Measurements from ENCODE around the gene CYB5R3.

DNA sequence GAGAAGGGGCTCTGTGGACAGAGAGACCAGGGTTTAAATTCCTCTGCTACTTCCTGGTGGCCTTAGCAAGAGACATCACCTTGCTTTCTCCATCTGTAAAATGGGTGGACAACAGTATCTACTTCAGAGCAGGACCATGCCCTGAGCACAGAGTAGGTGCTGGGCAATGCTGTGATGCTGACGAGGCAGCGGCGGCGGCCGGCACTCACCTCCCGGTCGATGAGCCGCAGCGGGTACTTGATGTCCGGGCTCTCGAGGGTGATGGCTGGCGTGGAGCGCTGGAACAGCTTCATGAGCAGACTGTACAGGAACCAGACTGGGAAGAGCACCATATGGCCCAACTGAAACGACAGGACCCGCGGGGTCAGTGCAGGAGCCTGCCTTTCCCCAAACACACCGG, 12.7 kb downstream of the CYB5R3 start:
- TF ChIP-seq, protein P1, sequence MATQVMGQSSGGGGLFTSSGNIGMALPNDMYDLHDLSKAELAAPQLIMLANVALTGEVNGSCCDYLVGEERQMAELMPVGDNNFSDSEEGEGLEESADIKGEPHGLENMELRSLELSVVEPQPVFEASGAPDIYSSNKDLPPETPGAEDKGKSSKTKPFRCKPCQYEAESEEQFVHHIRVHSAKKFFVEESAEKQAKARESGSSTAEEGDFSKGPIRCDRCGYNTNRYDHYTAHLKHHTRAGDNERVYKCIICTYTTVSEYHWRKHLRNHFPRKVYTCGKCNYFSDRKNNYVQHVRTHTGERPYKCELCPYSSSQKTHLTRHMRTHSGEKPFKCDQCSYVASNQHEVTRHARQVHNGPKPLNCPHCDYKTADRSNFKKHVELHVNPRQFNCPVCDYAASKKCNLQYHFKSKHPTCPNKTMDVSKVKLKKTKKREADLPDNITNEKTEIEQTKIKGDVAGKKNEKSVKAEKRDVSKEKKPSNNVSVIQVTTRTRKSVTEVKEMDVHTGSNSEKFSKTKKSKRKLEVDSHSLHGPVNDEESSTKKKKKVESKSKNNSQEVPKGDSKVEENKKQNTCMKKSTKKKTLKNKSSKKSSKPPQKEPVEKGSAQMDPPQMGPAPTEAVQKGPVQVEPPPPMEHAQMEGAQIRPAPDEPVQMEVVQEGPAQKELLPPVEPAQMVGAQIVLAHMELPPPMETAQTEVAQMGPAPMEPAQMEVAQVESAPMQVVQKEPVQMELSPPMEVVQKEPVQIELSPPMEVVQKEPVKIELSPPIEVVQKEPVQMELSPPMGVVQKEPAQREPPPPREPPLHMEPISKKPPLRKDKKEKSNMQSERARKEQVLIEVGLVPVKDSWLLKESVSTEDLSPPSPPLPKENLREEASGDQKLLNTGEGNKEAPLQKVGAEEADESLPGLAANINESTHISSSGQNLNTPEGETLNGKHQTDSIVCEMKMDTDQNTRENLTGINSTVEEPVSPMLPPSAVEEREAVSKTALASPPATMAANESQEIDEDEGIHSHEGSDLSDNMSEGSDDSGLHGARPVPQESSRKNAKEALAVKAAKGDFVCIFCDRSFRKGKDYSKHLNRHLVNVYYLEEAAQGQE (IDR thresholded peaks at IDR 0.05; ENCODE audit: low read depth), result no peak
- TF ChIP-seq EP300 (IDR thresholded peaks at IDR 0.05; ENCODE audit: borderline replicate concordance) (no peak), CREB1 (IDR thresholded peaks at IDR 0.05; ENCODE audit: low read depth) (no peak), TAF1 (IDR thresholded peaks at IDR 0.05; ENCODE audit: low read depth) (no peak), YY1 (IDR thresholded peaks at IDR 0.05; ENCODE audit: low read depth) (no peak), EGR1 (IDR thresholded peaks at IDR 0.05) (no peak), RAD21 (IDR thresholded peaks at IDR 0.05; ENCODE audit: low read depth) (no peak), ZBTB7A (IDR thresholded peaks at IDR 0.05; ENCODE audit: low read depth) (no peak), CEBPB (IDR thresholded peaks at IDR 0.05) (no peak), TEAD4 (IDR thresholded peaks at IDR 0.05) (no peak)
- TF ChIP-seq, protein P2, sequence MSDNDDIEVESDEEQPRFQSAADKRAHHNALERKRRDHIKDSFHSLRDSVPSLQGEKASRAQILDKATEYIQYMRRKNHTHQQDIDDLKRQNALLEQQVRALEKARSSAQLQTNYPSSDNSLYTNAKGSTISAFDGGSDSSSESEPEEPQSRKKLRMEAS (IDR thresholded peaks at IDR 0.05), result no peak
- TF ChIP-seq, protein P3, sequence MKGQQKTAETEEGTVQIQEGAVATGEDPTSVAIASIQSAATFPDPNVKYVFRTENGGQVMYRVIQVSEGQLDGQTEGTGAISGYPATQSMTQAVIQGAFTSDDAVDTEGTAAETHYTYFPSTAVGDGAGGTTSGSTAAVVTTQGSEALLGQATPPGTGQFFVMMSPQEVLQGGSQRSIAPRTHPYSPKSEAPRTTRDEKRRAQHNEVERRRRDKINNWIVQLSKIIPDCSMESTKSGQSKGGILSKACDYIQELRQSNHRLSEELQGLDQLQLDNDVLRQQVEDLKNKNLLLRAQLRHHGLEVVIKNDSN (IDR thresholded peaks at IDR 0.05), result no peak

Data from Ishikawa (cell line).